Hematopoietic multipotent progenitor cell (in vitro differentiated cells): ENCODE measurements around the gene METRNL. TPM values are rescaled to one million over a fixed set of nuclear protein-coding genes. Genes with fewer than 3 reads are reported as not detected.
A peak's percentile ranks its signal among the peaks of the same experiment; 100 is the strongest.
"Not testable (repeated sequence)": the region's sequence is repeated elsewhere in the genome, so short reads cannot be mapped to it uniquely, and the experiment has no call there.

ENCODE experiments used
- DNase-seq, 3 donors: peaks; one replicate each; pipeline ENCODE4 v3.0.0-alpha.2; 2011 to 2015; ENCODE audit warnings: low read depth in 2 of 3, low spot score in 2 of 3
- total RNA-seq: library from RNA; depleted of rRNA; stranded (reverse); fragments of >200 nt; gene quantifications from one replicate; pipeline ENCODE4 v1.2.3, GENCODE V29; 2012

METRNL gene
- total RNA-seq, 1 donor: 36.9 TPM

- DNase-seq: peak; percentile 96 to 98 (median 97)
These were observed 27.8 kb upstream of the METRNL start for GRCh38 chr17:83051396-83052240.

GRCh38 chr17:83052241-83052564, 27.2 kb upstream of the METRNL start:
- DNase-seq: no peak

GRCh38 chr17:83053021-83053681, 26.3 kb upstream of the METRNL start:
- no peak for DNase-seq

- DNase-seq: peak in 2 of 3 donors; percentile 72 to 73
These were observed 25.5 kb upstream of the METRNL start for GRCh38 chr17:83053739-83054451.

- no peak for DNase-seq
These were observed 24.8 kb upstream of the METRNL start for GRCh38 chr17:83054518-83055125.

GRCh38 chr17:83055176-83055575, 24.2 kb upstream of the METRNL start:
- DNase-seq: not testable (repeated sequence)

GRCh38 chr17:83055911-83056582, 23.4 kb upstream of the METRNL start:
- DNase-seq: no peak

- DNase-seq: no peak
These were observed 22.6 kb upstream of the METRNL start for GRCh38 chr17:83056583-83057396.

- no peak for DNase-seq
These were observed 22.0 kb upstream of the METRNL start for GRCh38 chr17:83057397-83057761.

- DNase-seq: no peak
These were observed 21.6 kb upstream of the METRNL start for GRCh38 chr17:83057793-83058265.

GRCh38 chr17:83058266-83058798, 21.1 kb upstream of the METRNL start:
- no peak for DNase-seq

- no peak for DNase-seq
These were observed 17.8 kb upstream of the METRNL start for GRCh38 chr17:83061586-83061985.

- peak in 2 of 3 donors; percentile 78 to 89 for DNase-seq
These were observed 17.2 kb upstream of the METRNL start for GRCh38 chr17:83062011-83062817.

GRCh38 chr17:83062818-83063671, 16.4 kb upstream of the METRNL start:
- DNase-seq: no peak

- DNase-seq: no peak
These were observed 15.2 kb upstream of the METRNL start for GRCh38 chr17:83064021-83064731.

- DNase-seq: no peak
These were observed 14.4 kb upstream of the METRNL start for GRCh38 chr17:83064732-83065659.
